ENCODE data around the gene EFCAB9.
"Not testable (repeated sequence)": the region's sequence is repeated elsewhere in the genome, so short reads cannot be mapped to it uniquely, and the experiment has no call there.

EFCAB9 gene

DNA sequence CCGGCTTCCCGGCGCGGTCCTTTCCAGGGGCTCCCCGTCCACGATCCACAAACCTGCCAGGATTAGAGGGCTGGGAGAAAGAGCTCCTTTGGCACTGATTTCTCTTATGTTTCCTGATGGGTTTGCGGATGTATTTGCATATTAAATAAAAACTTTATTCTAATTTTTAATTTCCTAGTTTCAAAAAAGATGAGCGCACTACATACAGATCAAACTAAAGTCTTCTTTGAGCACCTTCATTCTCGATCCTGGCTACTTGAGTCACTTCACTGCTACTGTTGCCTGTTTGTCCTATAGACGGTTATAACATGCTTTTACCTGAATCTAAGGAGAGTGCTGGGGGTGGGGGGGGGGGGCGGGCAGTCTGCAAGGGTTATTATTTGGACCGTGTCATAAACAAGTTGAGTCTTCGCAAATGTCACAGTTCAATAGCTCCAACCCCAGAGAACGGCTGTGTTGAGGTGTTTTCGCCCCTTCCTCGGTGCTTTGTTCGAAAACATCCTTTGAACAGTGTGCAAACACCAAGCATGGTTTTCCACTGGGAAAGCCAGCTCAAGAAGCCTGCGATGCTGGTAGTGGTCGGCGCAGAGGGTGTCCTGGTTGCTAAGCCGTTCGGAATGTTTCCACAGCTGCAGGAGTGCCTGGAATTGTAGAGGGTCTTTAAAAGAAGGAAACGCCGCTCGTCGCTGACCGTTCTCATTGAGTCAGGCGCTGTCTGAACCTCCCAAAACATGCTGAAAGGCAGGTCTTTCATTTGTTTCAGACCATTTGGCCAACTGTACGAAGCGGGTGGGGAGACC lies 4.9 kb upstream of the EFCAB9 start:
- DNase-seq: no peak

DNA sequence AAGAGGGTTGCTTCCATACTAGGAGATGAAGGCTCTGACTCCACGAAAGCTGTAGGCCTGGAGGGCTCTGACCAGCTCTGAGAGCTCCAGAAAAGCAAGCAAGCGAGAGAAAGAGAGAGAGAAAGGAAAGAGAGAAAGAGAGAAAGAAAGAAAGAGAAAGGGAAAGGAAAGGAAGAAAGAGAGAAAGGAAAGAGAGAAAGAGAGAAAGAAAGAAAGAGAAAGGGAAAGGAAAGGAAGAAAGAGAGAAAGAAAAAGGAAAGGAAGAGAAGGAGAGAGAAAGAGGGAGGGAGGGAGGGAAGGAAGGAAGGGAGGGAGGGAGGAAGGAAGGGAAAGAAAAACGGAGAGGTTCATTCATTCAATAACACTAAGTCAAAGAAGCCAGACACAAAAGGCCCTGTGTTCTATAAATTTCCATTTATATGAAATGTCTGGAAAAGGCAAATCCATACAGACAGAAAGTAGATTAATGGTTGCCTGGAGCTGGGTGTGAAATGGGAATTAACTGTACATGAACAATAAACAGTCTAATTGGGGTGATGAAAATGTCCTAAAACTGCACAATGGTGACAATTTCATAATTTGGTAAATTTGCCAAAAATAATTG lies 4.2 kb upstream of the EFCAB9 start:
- no peak for DNase-seq

GRCh38 chr5:172194985-172195774 lies 1.2 kb downstream of the EFCAB9 start:
- DNase-seq: no peak

GRCh38 chr5:172197775-172198174 lies 3.8 kb downstream of the EFCAB9 start:
- not testable (repeated sequence) for DNase-seq

DNA sequence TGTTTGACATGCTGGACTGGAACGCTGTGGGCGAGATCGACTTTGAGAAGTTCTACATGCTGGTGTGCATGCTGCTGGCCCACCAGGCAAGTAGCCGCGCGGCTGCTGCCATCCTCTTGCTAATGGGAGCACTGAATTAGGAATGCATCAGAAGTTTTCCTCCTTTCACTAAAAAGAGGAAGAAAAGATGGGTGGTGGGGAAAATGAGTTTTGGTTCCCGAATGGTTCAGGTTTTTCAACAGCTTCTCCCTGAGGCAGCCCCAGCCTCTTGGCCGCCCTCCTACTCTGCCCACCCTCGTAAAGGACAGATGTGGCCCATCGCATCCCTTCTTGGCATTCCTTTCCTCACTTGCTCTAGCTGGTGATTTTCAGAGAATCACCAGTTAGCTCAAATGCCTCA lies 5.5 kb downstream of the EFCAB9 start:
- no peak for DNase-seq

- DNase-seq: no peak
Observed at GRCh38 chr5:172200476-172200875, 6.5 kb downstream of the EFCAB9 start.

GRCh38 chr5:172205984-172206383 lies 12.0 kb downstream of the EFCAB9 start:
- not testable (repeated sequence) for DNase-seq

- no peak for DNase-seq
Observed at GRCh38 chr5:172207511-172207910, 13.5 kb downstream of the EFCAB9 start.

DNA sequence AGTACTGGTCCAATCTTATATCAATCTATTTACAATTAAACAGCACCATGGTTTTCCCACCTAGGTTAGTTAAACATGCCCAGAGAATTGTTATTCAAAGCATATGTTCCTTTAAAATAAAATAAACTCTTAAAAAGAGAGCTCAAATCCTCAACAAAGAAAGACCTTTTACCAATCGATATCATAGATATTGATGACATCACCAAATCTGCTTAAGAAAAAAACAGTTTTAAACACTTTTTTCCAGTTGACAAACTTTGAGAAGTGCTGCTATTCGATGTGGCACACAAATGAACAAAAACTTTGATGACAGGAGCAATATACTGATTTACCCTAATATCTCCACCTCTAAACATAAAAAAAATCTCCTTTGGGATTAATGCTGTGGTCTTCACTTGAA lies 15.7 kb downstream of the EFCAB9 start:
- no peak for DNase-seq

DNA sequence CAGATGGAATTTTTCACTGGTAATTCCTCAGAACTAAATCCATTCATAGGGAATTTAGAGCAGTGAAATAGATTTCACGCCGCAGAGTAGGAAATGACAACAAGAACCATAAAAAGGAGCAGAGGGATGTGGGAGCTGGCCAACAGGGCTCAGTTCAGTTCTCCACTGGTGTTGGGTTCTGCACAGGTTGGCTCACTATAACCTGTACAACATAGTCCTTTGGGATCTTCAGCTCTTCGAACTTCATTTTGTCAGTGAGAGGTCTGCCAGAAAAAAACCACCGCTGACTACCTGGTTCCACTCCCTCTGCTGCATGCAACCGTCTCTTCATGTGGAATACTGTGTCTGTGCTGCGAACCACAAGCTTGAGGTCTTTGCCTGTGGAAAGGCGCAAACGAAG lies 17.7 kb downstream of the EFCAB9 start:
- no peak for DNase-seq

GRCh38 chr5:172213126-172213525 lies 19.2 kb downstream of the EFCAB9 start:
- no peak for DNase-seq

- DNase-seq: no peak
Observed at GRCh38 chr5:172216345-172216744, 22.4 kb downstream of the EFCAB9 start.

- DNase-seq: no peak
Observed at GRCh38 chr5:172219296-172219695, 25.3 kb downstream of the EFCAB9 start.

DNA sequence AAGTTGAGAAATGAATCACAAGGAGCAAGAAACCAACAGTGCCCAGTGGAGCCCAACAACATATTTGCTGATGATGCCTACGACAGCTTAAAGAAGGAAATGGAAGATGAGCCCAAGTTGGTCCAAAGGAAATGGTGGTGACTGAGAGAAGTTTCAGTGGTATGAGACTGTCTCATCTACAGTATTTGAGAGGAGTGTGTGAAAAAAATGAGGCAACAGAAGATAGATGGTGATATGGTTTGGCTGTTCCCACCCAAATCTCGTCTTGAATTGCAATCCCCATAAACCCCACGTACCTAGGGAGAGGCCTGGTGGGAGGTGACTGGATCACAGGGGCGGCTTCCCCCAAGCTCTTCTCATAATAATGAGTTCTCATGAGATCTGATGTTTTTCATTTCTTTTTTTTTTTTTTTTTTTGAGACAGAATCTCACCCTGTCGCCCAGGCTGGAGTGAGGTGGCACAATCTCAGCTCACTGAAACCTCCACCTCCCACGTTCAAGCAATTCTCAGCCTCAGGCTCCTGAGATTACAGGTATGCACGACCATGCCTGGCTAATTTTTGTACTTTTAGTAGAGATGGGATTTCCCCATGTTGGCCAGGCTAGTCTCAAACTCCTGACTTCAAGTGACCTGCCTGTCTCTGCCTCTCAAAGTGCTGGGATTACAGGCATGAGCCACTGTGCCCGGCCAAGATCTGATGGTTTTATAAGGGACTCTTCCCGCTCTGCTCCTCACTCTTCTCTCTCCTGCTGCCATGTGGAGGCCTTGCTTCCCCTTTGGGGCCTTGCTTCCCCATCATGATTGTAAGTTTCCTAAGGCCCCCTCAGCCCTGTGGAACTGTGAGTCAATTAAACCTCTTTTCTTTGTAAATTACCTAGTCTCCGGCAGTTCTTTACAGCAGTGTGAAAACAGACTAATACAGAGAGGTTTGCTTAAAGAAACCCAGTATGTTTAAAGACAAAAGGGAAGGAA lies 30.2 kb downstream of the EFCAB9 start:
- DNase-seq: no peak

GRCh38 chr5:172224996-172225395 lies 31.0 kb downstream of the EFCAB9 start:
- DNase-seq: no peak

- no peak for DNase-seq
Observed at GRCh38 chr5:172229904-172230303, 35.9 kb downstream of the EFCAB9 start.

- no peak for DNase-seq
Observed at GRCh38 chr5:172234031-172234430, 40.1 kb downstream of the EFCAB9 start.

DNA sequence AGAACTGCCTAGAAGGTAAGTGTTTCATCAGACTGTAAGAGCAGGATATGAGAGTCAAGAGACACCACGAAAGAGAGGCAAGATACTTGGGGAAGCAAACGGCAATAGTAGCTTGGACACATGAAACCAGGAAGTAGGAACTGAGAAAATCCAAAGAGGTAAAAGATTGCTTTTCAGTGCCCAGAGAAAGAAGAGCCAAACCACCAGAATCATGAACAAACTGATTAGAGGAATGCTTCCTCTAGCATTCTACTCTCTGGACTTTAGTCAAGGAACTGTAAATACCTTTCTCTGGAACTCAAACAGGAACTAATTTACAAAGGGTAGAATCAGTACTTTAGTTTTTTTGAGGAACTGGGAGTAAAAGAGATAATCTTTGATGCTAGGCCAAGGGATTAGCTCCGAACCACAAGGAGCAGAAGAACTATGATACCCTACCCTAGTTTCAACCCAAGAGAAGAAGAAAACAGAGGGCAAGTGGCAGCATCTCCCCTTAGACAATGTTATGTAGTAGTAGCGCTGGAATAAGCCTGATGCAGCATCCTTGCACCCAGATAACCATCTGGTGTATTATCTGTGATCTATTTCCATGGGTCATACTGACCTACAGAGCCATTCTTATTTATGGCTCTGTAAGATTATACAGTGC lies 41.3 kb downstream of the EFCAB9 start:
- no peak for DNase-seq

- no peak for DNase-seq
Observed at GRCh38 chr5:172235827-172236736, 42.1 kb downstream of the EFCAB9 start.

DNA sequence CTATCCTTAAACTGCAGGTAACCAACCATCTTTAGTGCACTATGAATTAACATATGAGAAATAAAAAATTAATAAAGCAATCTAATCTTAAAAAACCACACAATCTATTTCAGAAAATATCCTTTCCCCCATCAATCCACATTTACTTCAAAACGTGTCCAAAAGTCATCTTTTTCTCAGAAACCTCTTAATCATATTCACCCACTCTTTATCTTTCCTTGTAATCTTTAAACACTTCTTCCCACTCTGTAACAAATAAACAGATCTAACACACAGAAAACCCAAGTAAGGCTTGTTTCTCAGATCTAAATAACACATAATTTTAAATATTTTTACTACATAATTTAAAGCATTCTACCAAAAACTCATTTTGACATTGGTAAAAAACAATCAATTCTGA lies 44.4 kb downstream of the EFCAB9 start:
- DNase-seq: no peak

DNA sequence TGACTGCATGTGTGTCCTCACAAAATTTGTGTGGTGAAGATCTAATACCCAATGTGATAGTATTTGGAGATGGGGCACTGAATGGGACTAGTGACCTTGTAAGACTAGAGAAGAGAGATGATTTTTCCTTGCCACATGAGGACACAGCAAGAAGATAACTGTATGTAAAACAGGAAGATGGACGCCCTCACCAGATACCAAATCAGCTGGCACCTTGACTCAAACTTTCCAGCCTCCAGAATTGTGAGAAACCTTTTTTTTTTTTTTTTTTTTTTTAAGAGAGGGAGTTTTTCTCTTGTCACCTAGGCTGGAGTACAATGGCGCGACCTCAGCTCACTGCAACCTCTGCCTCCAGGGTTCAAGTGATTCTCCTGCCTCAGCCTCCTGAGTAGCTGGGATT lies 49.3 kb downstream of the EFCAB9 start:
- DNase-seq: no peak
